ENCODE measurements around the gene OSBPL5. TPM values are rescaled to one million over a fixed set of nuclear protein-coding genes. Genes with fewer than 3 reads are reported as not detected.

The OSBPL5 gene
- polyA plus RNA-seq, 3 donors: 19.9 to 25.6 (median 25.1) TPM

DNA sequence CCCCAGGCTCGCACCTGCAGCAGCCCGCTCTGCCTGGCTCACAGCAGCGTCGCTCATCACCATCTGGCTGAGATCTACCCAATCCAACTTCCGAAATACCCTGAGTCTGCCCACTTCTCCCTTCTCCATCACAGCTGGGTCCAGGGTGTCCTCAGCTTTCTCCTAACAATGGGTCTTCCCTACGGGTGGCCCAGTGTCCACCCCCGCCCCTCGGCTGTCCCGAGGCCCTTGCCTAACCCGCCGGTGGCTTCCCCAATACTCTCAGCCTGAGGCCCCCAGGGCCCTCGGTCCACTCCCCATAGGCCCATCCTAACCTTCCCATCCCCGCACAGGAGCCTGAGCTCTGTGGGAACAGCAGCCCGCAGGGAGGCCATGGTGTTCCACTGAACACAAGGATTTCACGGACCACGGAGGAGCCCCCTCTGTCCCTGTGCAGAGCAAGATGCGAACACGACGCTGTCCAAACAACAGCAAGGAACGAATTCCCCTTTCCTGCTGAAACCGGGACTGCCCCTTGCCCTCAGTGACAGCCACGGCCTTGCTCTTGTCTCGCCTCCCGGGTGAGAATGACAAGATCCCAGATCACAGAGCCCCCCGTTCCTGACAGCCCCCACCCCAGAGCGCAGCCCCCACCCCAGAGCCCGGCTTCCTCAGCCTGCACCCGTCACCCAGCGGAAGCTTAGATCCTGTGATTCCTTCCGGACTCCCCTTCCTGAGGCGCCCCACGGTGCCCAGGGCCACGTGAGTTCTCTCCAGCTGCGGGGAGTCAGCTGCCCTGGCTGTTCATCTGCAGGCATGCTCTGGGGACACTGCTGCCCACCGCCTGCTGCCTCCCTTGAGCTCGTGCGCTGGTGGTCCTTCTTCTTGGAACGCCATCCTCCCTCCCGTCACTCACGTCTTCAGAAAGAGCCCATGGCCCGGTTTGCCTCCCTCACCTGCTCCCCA is 59.0 kb downstream of the OSBPL5 start:
- DNase-seq: no peak

DNA sequence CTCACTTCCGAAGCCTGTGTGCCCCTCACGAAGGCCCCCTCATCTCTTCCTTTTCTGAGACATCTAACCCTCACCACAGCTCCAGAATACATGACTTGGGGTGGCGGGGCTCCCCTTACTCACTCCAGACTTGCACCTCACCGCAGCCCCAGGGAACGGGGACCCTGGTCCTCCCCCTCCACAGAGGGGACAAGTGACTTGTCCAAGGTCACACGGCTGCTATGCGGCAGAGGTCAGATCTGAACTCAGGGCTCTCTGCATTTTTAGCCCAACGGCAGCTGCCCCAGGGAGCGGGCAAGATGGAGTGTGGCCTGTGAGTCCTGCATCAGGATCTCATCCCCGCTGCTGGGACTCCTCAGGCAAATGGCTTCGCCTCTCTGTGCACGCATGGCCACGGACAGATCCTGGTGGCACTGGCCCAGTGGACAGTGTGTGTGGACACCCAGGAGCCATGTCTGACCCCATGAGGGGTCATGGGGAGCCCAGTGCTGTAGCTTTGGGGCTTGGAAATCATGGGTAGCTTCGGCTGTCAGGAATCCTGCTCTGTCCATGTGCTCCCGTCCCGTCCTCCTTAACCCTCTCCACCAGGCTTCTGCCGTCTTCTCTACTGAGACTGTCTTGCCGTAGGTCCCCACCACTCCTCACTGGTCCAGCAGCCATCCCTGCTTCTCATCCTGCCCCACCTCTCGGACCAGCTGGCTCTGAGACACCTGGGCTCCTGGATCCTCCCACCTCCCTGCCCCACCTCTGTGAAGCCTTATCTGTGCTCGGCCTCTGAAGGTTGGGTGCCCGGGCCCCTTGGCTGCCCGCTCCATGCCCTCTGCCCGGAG is 59.9 kb downstream of the OSBPL5 start:
- DNase-seq: no peak

DNA sequence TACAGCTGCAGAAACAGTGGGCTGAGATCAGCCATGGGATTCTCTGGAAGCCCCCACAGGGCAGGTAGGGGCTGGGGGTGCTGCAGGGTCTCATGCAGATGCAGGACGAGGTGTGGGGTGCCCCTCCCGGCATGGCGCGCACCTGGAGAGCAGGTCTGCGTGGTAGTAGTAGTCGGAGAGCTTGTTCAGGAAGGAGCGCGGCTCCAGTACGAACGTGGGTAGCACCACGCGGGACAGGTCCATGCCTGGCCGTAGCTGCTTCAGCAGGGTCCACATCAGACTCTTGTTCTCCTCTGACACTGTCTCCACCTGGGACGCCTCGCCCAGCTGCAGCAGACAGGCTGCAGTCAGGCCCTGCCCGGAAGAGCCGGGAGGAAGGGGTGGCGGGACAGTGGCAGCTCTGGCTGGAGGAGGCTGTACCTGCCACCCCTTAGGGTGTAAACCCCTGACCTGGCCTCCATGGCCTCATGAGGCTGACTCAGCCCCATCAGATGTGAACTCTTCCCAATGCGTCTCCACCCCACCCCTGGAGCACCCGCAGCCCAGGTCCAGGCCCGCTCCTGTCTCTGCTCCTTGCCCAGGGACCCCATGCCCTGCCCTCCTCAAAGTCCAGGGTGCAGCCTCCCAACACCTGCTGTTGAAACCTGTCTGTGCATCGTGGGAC is 60.9 kb downstream of the OSBPL5 start:
- DNase-seq: no peak

DNA sequence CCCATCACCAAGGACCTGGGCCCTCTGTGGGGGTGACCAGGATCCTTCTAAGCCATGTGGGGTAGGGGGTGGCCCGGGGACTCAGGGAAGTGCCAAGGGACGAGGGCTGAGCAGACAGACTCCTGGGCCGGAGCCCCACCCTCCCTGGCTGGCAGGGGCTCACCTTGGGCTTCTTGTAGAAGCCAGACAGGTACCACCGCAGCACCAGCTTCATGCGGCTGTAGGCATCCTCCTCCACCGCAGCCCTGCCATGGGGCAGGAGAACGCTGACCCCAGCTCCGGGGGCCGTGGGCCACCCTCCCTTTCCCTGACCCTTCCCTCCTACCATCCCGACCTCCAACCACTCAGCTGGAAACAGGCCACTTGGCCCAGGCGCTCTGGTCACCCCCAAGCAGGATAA is 62.0 kb downstream of the OSBPL5 start:
- no peak for DNase-seq

DNA sequence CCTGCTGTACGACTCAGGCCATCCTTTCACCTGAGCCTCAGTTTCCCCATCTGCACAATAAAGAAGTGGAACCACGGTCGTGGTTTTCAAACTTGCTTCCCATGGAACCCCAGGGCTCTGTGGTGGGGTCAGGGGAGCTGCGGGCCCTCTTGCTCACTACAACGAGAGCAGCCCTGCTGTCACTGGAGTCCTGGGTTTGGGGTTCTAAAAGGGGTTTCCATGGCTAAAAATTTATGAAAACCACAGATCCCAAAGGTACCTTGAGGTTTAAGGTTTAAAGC is 62.5 kb downstream of the OSBPL5 start:
- DNase-seq: no peak

DNA sequence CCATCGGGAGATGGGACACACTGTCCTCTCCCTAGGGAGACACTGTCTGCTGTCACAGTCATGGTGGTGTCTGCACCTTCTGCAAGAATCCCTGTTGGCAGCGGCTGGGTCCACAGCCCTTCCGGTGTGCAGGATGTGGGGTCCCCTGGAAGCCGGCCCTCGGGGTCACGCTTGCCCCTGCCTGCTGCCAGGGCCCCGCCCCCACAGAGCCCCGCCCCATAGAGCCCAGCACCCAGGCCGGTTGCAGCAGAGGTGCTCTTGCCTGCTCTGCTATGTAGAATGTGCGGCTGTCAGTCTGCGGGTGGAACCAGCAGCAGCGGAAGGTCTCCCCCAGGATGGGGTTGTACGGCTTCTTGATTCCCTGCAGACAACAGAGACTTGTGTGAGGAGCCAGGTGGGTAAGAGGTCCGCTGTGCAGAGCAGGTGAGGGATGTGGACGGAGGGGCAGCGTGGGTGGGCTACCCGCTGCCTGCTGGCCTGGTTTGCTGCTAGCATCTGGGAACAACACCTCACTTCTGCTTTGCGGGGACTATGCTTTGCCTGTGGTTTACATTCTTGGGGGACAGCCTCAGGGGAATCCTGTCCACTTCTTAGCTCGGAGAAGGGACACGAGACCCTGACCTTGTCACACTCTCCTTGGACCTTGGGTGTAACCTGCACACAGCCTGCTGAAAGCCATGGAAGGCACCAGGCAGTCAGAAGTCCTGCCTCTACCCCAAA is 63.0 kb downstream of the OSBPL5 start:
- DNase-seq: no peak

DNA sequence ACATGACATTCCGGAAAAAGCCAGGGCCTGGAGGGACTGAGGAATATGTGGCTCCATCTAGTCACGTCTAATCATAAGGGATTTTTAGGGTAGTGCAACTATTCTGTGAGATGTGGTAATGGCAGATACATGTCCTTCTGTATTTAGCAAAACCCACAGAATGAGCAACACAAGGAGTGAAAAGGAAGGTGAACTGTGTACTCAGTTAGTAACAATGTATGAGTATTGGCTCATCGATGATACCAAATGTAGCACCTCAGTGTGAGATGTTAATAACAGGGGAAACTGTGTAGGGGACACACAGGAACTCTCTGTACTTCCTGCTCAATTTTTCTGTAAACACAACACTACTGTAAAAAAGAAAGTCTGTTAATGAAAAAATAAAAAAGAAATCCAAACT is 65.9 kb downstream of the OSBPL5 start:
- DNase-seq: no peak

DNA sequence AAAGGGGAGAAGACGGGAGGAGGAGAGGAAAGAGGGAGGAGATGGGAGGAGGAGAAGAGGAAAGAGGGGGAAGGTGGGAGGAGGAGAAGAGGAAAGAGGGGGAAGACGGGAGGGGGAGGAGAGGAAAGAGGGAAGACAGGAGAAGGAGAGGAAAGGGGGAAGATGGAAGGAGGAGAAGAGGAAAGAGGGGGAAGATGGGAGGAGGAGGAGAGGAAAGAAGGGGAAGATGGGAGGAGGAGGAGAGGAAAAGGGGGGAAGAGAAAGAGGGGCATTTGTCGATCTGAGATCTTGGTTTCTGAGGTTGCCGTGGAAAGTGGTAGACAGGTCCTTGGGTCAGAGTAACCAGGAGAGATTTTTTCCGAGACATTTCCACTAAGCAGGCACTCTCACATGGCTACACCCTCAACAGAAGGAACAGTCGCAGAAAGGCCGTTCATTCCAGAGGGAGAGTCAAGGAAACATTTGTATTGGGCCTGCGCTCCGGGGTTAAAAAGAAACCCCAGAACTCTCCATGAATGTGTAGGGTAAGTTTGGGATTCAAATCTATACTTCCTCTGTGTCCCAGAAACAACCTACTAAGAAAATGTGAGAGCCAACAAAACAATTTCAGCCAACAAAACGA is 68.1 kb downstream of the OSBPL5 start:
- DNase-seq: no peak

DNA sequence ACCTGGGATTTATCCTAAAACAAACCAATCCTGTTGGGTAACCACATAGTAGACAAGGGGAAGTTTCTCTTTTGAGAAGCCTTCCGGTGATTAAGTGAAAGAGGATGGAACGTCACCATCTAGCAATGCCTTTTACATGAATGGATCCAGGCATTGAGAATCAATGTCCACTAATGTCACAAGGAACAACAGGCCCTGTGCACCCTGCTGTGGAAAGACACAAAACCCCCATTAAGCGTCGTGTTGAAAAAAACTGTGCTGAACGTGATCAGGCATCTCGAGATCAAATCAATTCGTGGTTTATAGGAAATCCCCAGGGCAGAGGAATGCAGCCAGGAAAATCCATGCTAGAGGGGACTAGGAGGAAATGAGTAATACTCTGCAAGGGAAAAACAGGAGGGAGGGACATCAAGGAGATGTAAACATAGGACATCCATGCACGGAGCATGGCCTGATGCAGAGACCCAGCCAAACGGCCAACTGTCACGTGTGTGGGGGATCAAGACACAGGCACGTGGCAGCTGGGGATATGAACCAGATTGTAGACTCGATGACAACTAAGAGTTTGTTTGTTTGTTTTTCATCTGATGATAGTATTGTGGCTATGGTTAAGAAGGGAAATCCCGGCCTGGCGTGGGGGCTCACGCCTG is 69.3 kb downstream of the OSBPL5 start:
- DNase-seq: peak; percentile 30

DNA sequence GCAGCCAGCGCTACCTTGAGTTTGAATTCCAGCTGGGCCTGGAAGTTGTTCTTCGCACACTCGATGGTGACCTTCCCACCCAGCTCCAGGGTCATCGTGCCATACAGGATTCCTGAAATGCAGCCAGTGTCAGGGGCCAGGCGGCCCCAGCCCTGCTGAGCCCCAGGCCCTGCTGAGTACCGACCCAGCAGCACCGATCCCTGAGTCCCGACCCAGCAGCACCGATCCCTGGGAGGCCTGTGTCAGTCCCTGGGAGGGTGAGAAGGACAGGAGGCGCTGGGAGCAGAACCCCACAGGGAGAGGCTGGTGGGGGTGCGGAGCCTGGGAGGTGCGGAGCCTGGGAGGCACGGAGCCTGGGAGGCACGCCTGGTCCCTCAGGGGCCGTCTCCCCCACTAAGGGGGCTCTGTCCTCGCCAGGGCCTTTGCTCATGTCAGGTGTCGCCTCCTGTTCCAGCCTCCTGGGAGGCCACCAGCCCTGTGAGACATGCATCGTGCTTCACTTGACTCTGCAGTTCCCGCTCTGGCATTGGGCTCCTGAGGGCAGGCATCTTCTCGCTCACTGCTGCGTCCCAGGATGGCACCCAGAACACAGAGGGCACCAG is 70.8 kb downstream of the OSBPL5 start:
- no peak for DNase-seq

DNA sequence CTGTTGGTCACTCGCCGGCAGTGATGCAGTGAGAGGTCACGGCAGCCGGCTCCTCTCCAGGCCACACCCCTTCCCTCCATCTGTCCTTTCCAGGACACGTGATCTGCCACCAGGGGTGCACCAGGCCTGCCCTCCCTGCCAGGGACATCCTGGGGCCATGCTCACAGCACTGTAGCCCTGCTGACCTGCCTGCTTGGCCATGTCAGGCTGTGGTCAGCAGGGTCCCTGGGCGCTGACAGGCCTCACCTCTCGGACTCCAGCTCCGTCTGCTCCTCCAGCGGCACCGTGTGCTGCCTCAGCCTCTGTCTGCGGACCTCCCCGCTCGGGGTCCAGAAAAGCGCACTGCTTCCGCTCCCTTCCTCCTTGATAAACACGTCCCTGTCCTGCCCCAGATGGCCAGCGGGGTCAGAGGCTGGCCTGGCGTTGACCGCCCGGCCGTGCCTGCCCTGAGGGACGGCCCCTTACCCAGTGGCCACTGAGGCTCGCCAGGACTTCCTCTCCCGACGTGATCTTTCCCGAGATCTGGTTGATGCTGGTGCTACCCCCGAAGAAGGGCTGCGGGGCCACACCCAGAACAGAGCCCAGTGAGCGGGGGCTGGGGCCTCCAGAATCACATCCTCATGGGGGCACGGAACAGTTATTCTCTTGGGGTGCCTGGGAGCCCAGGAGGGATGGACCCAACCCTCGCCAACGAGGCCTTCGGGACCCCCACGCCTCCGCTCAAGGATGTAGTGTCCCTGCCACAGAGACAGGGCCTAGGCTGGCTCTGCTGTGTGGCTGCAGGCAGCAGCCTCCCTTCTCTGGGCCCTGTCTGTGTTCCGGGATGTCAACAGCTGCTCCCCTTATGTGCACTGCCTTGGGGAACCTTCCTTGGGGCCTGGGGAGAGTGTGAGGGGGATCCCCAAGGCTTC is 71.6 kb downstream of the OSBPL5 start:
- DNase-seq: no peak

DNA sequence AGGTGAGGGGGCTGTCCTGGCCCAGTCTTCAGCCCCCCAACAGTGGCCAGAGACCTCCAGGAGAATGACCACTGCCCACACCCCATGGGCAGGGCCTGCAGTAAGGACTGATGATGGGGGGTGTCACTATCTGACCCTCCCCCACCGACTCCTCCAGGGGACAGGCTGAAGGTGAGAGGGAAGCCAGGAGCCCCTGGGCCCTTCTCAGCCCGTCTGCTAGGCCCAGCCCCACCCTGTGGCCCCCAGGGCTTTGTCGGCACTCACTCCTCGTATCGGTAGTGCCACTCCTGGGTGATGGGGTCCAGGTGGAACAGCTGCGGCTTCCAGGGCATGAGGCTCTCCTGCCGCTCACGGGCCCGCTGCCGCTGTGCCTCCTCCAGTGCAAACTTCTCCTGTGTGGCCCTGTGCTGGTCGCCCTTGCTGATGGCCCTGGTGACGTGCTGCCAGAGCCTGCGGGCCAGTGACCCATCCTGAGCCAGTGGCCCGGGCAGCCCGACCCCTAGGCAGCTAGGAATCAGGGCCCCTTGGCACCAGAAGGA is 72.4 kb downstream of the OSBPL5 start:
- DNase-seq: no peak

DNA sequence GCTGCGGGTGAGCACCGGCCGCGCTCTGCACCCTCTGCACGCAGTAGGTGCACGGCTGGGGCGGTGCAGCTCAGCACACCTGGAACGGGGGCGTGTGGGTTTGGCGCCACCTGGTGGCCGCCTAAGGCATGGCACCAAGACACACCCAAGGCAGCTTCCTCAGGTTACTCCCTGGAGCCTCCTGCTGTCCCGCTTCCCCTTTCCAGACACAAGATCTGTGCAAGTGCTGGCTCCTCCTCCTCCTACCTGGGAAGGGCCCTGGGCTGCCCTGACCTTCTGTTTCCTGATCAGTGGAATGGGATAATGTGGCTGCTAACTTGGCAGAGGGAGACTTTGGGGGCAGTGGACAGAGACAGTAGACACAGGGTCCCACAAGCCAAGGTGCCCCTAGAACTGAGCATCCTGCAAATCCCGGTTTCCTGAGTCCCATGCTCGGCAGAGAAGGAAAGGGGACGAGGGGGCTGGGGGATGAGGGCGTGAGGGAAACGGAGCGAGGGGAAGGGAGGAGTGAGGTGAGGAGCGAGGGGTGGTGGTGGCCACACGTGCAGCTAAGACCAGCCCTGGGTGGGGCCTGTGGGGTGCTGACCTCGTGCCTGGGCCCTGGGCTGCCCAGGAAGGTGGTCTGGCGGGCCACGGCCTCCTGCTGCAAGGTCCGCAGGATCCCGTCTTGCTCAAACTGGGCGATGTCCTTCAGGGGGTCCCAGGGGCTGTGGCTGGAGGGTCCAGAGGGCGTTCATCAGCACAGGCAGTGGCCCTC is 73.1 kb downstream of the OSBPL5 start:
- peak; percentile 46 for DNase-seq

DNA sequence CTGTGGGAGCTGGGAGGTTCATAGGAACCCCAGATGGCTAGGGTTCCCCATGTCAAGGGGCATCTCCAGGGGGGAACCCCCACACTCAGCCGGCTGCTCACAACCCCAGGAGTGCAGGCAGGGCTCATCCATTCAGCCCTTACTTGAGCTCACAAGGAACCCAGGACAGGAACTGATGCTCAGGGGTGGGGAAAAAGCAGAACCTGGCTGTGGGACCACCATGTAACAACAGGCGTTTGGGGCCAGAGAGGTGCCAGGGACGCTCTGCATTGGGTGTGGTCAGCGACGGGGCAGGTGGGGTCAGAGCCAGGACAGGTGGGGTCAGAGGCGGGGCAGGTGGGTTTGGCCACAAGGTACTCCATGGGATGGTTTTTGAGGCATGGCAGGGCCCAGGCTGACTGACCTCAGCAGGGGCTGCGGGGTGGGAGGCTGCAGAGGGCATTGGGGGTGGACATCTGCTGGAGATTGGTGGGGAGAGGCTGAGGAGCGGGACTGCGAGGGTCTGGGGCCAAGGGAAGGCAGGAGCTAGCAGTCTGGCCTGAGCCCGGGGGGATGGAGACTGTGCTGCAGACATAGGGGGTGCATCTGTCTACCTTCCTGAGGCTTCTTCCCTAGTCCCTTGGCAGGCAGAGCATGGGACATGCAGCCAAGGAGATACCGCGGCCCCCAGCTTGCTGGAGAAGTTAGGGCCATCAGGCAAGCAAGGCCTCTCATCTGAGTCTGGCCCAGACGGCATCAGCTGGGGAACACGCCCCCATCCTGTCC is 73.8 kb downstream of the OSBPL5 start:
- no peak for DNase-seq

DNA sequence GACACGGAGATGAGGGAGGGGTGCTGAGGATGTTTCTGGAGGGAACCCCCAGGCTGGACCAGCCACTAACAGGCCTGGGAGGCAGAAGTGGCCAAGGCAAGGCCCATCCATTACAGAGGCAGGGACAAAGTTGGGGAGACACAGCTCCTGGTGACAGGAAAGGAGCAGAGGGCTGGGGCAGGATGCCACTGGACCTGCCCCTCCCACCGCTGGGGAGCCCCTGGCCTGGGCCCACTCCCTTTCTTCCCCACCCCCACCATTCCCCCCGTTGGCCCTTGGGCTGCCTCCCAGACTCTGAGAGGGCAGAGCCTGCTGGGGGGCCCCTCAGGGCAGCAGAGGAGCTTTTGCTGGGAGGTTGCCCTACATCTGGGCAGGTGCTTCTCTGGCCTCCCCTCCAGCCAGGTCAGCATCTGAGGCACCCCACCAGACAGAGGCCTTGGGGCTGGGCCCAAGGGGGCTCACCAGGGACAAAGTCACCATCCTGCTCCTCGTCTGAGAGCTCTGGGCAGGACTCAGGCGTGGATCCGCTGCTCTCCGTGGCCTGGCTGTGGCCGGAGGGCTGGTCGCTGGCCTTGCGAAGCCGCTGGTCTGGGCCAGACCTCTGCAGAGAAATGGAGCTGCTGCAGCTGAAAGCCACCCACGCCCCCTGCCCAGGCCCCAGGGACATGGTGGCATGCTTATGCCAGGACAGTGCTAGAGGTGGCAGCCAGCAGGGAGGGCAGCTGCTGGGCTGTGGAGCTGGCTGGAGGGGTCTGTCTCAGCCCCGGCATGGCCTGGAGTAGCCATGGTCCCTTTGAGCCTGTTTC is 74.8 kb downstream of the OSBPL5 start:
- DNase-seq: no peak

DNA sequence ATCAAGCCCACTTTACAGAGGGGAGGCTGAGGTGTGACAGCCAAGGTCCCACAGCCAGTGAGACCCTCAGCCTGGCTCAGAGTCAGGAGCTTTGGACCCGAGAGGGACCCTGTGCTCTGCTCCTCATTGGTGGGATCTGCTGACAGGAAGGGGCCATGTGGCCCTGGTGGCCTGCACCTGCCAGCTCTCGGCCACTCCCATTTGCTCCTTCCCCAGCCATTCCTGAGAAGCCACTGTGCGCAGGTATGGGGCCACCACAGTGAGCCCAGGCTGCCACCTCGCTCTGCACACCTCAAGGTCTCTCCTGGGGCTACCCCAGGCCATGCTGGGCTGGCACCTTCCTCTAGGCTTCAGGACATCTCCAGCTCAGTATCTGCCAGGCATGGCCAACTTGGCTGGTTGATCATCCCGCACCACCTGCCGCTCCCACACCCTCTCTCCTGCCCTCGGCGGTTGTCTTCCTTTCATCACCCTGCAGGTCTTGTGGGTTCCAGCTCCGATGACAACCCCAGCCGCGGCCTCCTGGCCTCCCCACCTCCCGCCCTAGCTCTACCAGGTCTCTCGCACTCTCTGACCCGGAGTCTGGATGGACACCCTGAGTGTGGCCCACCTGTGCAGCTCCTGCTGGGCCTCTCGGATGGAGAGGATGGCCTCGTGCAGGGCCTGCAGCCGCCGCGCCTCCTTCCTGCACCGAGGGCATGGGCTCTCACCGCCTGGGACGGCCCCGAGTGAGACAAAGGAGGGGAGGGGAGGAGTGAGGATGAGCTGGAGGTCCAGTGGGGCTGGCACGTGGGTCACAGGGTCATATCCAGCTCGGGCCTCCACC is 75.7 kb downstream of the OSBPL5 start:
- DNase-seq: no peak
